Measurements from ENCODE around the gene ZRANB3. TPM values are rescaled to one million over a fixed set of nuclear protein-coding genes. Genes with fewer than 3 reads are reported as not detected.

ZRANB3 gene
- total RNA-seq, 1 experiment from 2014 or later = 12.0 TPM

GRCh38 chr2:135168204-135168856 is 362.7 kb downstream of the ZRANB3 start (continued):
- TF ChIP-seq FOSL1 (IDR thresholded peaks at IDR 0.05; ENCODE audit: low read depth) = no peak

DNA sequence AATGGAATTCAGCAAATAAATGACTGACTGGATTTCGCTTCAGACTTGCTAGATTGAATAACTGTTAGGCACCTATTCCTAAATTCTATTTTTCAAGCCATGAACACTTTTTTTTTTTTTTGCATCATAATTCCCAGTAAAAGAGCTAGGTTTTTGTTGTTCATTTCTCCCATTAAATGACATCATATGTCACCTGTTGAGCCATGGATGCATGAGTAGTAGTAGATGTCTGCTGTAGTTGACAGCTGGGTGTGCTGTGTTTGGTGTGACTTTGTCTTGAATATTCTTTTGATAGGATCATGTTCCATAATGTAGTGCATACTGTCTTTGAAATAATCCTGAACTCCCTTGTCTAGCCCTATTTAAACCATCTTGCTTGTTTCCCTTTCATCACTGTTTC is 363.7 kb downstream of the ZRANB3 start:
- Histone ChIP-seq H3K9me2 (ENCODE audit: insufficient read depth) (no peaks in the 10 kb centered on the region), H3K79me2 (ENCODE audit: insufficient read depth, low read length) (no peaks in the 10 kb centered on the region), H4K20me1 (ENCODE audit: insufficient read depth) (no peaks in the 10 kb centered on the region), H3K4me2 (ENCODE audit: low read length) (no peak overlapping the region), H3K4me1 (ENCODE audit: control insufficient read depth in 1 of 2, insufficient read depth in 2 of 2, low read length in 2 of 2) (no peaks in the 10 kb centered on the region), H3K4me3 (replicated peaks in 1 of 2; ENCODE audit: low read depth in 1 of 2, low read length in 2 of 2) (no peak overlapping the region), H3K36me3 (ENCODE audit: control insufficient read depth in 1 of 2, insufficient read depth in 2 of 2, low read length in 2 of 2) (peaks cover 18 to 24% of the 10 kb centered on the region in 2 experiments; a peak in 3 of 4 replicates), H2AFZ (ENCODE audit: low read depth, low read length, poor library complexity, severe bottlenecking) (no peak overlapping the region), H3K27ac (ENCODE audit: low read depth, low read length) (no peak overlapping the region), H3K9ac (ENCODE audit: low read length) (no peak overlapping the region), H3K27me3 (ENCODE audit: insufficient read depth, low read length) (no peaks in the 10 kb centered on the region), H3K9me3 (ENCODE audit: control insufficient read depth in 1 of 2, insufficient read depth in 1 of 2, low read depth in 1 of 2, low read length in 2 of 2) (no peaks in the 10 kb centered on the region)
- no TSS peak for BruUV-seq (replicated peaks)
- no peak for DNase-seq (ENCODE audit: low read depth, low spot score)
- ChIA-PET POLR2A (no interaction called here), RAD21 (ENCODE audit: low non-redundant PET in 1 of 2, low total read pairs in 2 of 2, uncharacterized antibody in 2 of 2, unreplicated experiment in 2 of 2) (no interaction called here), CTCF (no interaction called here)
- no peak for TF ChIP-seq FOSL1 (IDR thresholded peaks at IDR 0.05; ENCODE audit: low read depth)
- no peak for TF ChIP-seq SRF (IDR thresholded peaks at IDR 0.05; ENCODE audit: low read depth)
- intact Hi-C loops (cut with micrococcal nuclease) = loop anchor here (10.0 kb wide), 1 partner anchor 162 kb away; no protein-coding TSS in a partner anchor
- ATAC-seq = no peak

GRCh38 chr2:135164431-135164830 is 366.6 kb downstream of the ZRANB3 start:
- H2AFZ ChIP-seq (ENCODE audit: low read depth, low read length, poor library complexity, severe bottlenecking) = no peak overlapping the region
- no peak overlapping the region for H3K27ac ChIP-seq (ENCODE audit: low read depth, low read length)
- H3K4me2 ChIP-seq (ENCODE audit: low read length) = no peak overlapping the region
- ATAC-seq (no peak), DNase-seq (ENCODE audit: low read depth, low spot score) (no peak)
- TF ChIP-seq, protein P1, sequence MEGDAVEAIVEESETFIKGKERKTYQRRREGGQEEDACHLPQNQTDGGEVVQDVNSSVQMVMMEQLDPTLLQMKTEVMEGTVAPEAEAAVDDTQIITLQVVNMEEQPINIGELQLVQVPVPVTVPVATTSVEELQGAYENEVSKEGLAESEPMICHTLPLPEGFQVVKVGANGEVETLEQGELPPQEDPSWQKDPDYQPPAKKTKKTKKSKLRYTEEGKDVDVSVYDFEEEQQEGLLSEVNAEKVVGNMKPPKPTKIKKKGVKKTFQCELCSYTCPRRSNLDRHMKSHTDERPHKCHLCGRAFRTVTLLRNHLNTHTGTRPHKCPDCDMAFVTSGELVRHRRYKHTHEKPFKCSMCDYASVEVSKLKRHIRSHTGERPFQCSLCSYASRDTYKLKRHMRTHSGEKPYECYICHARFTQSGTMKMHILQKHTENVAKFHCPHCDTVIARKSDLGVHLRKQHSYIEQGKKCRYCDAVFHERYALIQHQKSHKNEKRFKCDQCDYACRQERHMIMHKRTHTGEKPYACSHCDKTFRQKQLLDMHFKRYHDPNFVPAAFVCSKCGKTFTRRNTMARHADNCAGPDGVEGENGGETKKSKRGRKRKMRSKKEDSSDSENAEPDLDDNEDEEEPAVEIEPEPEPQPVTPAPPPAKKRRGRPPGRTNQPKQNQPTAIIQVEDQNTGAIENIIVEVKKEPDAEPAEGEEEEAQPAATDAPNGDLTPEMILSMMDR (IDR thresholded peaks at IDR 0.05 in 2 of 3, conservative IDR thresholded peaks at IDR 0.05 in 1 of 3; ENCODE audit: borderline replicate concordance in 1 of 3, insufficient read depth in 1 of 3, low read depth in 2 of 3, low read length in 2 of 3) = no peak
- TF ChIP-seq MAX (IDR thresholded peaks at IDR 0.05) (no peak), EZH2 (IDR thresholded peaks at IDR 0.05) (no peak), EZH2phosphoT487 (IDR thresholded peaks at IDR 0.05; ENCODE audit: borderline replicate concordance) (no peak), ZFX (IDR thresholded peaks at IDR 0.05) (no peak), FOSL1 (IDR thresholded peaks at IDR 0.05; ENCODE audit: low read depth) (no peak)
- TF ChIP-seq, protein P2, sequence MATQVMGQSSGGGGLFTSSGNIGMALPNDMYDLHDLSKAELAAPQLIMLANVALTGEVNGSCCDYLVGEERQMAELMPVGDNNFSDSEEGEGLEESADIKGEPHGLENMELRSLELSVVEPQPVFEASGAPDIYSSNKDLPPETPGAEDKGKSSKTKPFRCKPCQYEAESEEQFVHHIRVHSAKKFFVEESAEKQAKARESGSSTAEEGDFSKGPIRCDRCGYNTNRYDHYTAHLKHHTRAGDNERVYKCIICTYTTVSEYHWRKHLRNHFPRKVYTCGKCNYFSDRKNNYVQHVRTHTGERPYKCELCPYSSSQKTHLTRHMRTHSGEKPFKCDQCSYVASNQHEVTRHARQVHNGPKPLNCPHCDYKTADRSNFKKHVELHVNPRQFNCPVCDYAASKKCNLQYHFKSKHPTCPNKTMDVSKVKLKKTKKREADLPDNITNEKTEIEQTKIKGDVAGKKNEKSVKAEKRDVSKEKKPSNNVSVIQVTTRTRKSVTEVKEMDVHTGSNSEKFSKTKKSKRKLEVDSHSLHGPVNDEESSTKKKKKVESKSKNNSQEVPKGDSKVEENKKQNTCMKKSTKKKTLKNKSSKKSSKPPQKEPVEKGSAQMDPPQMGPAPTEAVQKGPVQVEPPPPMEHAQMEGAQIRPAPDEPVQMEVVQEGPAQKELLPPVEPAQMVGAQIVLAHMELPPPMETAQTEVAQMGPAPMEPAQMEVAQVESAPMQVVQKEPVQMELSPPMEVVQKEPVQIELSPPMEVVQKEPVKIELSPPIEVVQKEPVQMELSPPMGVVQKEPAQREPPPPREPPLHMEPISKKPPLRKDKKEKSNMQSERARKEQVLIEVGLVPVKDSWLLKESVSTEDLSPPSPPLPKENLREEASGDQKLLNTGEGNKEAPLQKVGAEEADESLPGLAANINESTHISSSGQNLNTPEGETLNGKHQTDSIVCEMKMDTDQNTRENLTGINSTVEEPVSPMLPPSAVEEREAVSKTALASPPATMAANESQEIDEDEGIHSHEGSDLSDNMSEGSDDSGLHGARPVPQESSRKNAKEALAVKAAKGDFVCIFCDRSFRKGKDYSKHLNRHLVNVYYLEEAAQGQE (IDR thresholded peaks at IDR 0.05; ENCODE audit: low read depth) = no peak
- H3K27me3 ChIP-seq (ENCODE audit: insufficient read depth, low read length) = no peaks in the 10 kb centered on the region
- BruUV-seq (replicated peaks) = no TSS peak
- no peaks in the 10 kb centered on the region for H4K20me1 ChIP-seq (ENCODE audit: insufficient read depth)
- ChIA-PET POLR2A (no interaction called here), RAD21 (ENCODE audit: low non-redundant PET in 1 of 2, low total read pairs in 2 of 2, uncharacterized antibody in 2 of 2, unreplicated experiment in 2 of 2) (no interaction called here), CTCF (no interaction called here)
- no peaks in the 10 kb centered on the region; the same call in 1 of the 2 replicates for H3K79me2 ChIP-seq (ENCODE audit: insufficient read depth, low read length)
- intact Hi-C loops (cut with micrococcal nuclease) = loop anchor here (10.0 kb wide), 1 partner anchor 160 kb away; no protein-coding TSS in a partner anchor
- no peak overlapping the region for H3K4me3 ChIP-seq (replicated peaks in 1 of 2; ENCODE audit: low read depth in 1 of 2, low read length in 2 of 2)
- no peak overlapping the region for H3K9ac ChIP-seq (ENCODE audit: low read length)
- no peaks in the 10 kb centered on the region for H3K9me2 ChIP-seq (ENCODE audit: insufficient read depth)
- H3K36me3 ChIP-seq (ENCODE audit: control insufficient read depth in 1 of 2, insufficient read depth in 2 of 2, low read length in 2 of 2) = peaks cover 15 to 19% of the 10 kb centered on the region in 2 experiments; a peak in 3 of 4 replicates
- no peaks in the 10 kb centered on the region for H3K9me3 ChIP-seq (ENCODE audit: control insufficient read depth in 1 of 2, insufficient read depth in 1 of 2, low read depth in 1 of 2, low read length in 2 of 2)
- no peaks in the 10 kb centered on the region for H3K4me1 ChIP-seq (ENCODE audit: control insufficient read depth in 1 of 2, insufficient read depth in 2 of 2, low read length in 2 of 2)

Measured in HCT116 (cell line).